Ovary (tissue), 10 donors: ENCODE data around the gene RIF1. TPM values are rescaled to one million over a fixed set of nuclear protein-coding genes. Genes with fewer than 3 reads are reported as not detected.

Source experiments
- DNase-seq, 5 donors: peaks; one replicate each; pipeline ENCODE4 v3.0.0-alpha.2; 2019 to 2020
- H3K27ac ChIP-seq, 2 donors: fragments of 200-600 bp; one replicate each; pipeline versions ENCODE4 v1.5.1 to v1.8.0; 2019 to 2022
- H3K27me3 ChIP-seq: fragments of 200-600 bp; one replicate; pipeline ENCODE4 v1.8.0; 2022
- H3K36me3 ChIP-seq: fragments of 200-600 bp; sonication (generic); one replicate; pipeline ENCODE4 v1.5.1; 2019
- H3K4me1 ChIP-seq: one replicate; pipeline ENCODE4 v1.8.1; 2013; ENCODE audit warnings: mild to moderate bottlenecking, moderate library complexity; ENCODE audit not compliant: insufficient read depth
- H3K4me3 ChIP-seq: fragments of 200-600 bp; sonication (generic); one replicate; pipeline ENCODE4 v1.5.1; 2017
- H3K9me3 ChIP-seq, 2 donors: fragments of 200-600 bp in 1 of 2; sonication (generic) in 1 of 2; one replicate each; pipeline versions ENCODE4 v1.5.1 to v1.8.1; 2013 to 2019; ENCODE audit warnings: mild to moderate bottlenecking in 1 of 2, moderate library complexity in 1 of 2
- CTCF ChIP-seq, 3 donors: fragments of 450-650 bp in 2 of 3; fragments of 200-600 bp in 1 of 3; IDR thresholded peaks; one replicate each; pipeline versions ENCODE4 v1.5.1 to v1.8.0; 2016 to 2022; ENCODE audit warnings: antibody characterized with exemption in 3 of 3, mild to moderate bottlenecking in 1 of 3
- EP300 ChIP-seq: sonication (generic); formaldehyde crosslinking; IDR thresholded peaks from one replicate; pipeline ENCODE4 v1.6.1; 2017; ENCODE audit warnings: antibody characterized with exemption
- POLR2A ChIP-seq: fragments of 450-650 bp; IDR thresholded peaks from one replicate; pipeline ENCODE4 v1.6.1; 2017; ENCODE audit warnings: antibody characterized with exemption, mild to moderate bottlenecking, moderate library complexity
- WGBS, 3 donors: extraction: QIAGEN DNeasy Blood & Tissue Kit in 1 of 3; methylation state at CpG; one replicate each; pipeline versions ENCODE4 v1.1.5 to v1.1.7; 2013 to 2017; 5-methylcytosine and 5-hydroxymethylcytosine counted together
- intact Hi-C, 4 donors: fragments of 100-400 bp; cut with DNase I; formaldehyde crosslinking; loops; one replicate each; pipeline versions ENCODE4 v1.11.0 to v1.15.1; 2022 to 2023
- long read RNA-seq, 3 donors: library from polyadenylated mRNA in 2 of 3; unstranded in 2 of 3; transcript quantifications; one replicate each; pipeline ENCODE4 v2.0.0 and lab custom pipeline, GENCODE V29; 2021 to 2026
- polyA plus RNA-seq, 2 donors: library from polyadenylated mRNA; stranded (reverse); fragments of 200-250 nt in 1 of 2; fragments of 350-450 nt in 1 of 2; fragmentation: Illumina TruSeq in 1 of 2; extraction: RNeasy Lipid Tissue Mini Kit (QIAGEN cat#74804) in 1 of 2; gene quantifications; one replicate each; pipeline ENCODE4 v1.2.3, GENCODE V29; 2013 to 2014
- total RNA-seq, 7 donors: library from RNA; depleted of rRNA in 2 of 7; stranded (reverse); fragments of >200 nt in 2 of 7; fragmentation: NEBNext Ultra II Directional in 3 of 7; extraction: Animal tissue kit (Norgen Biotek cat#: 25700) in 3 of 7; gene quantifications; one replicate each; pipeline versions ENCODE4 v1.1.0 to v1.2.4, GENCODE V29; 2016 to 2023
- donor health status: DM: no; HTN: no; CAD: no; lungs with moderate emphysema.
- donor health status: DM: no; HTN: no; CAD: no.
- donor health status: Bipolar disorder and iron deficiency.
- donor health status: DM: yes; HTN: yes; CAD: no.
- donor health status: DM: no; HTN: no; CAD: no.
- donor health status: DM: yes; HTN: yes; CAD: no.

The RIF1 gene, protein sequence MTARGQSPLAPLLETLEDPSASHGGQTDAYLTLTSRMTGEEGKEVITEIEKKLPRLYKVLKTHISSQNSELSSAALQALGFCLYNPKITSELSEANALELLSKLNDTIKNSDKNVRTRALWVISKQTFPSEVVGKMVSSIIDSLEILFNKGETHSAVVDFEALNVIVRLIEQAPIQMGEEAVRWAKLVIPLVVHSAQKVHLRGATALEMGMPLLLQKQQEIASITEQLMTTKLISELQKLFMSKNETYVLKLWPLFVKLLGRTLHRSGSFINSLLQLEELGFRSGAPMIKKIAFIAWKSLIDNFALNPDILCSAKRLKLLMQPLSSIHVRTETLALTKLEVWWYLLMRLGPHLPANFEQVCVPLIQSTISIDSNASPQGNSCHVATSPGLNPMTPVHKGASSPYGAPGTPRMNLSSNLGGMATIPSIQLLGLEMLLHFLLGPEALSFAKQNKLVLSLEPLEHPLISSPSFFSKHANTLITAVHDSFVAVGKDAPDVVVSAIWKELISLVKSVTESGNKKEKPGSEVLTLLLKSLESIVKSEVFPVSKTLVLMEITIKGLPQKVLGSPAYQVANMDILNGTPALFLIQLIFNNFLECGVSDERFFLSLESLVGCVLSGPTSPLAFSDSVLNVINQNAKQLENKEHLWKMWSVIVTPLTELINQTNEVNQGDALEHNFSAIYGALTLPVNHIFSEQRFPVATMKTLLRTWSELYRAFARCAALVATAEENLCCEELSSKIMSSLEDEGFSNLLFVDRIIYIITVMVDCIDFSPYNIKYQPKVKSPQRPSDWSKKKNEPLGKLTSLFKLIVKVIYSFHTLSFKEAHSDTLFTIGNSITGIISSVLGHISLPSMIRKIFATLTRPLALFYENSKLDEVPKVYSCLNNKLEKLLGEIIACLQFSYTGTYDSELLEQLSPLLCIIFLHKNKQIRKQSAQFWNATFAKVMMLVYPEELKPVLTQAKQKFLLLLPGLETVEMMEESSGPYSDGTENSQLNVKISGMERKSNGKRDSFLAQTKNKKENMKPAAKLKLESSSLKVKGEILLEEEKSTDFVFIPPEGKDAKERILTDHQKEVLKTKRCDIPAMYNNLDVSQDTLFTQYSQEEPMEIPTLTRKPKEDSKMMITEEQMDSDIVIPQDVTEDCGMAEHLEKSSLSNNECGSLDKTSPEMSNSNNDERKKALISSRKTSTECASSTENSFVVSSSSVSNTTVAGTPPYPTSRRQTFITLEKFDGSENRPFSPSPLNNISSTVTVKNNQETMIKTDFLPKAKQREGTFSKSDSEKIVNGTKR (N-terminal part only)
- total RNA-seq (10 to 100 TPM; 35.5 to 56.1 (median 49.5) TPM), polyA plus RNA-seq (10 to 100 TPM in 1 of 2 donors, 1 to 10 TPM in 1; 7.3 to 10.5 TPM)
- long read RNA-seq, donor 1, partial matches to known transcripts: 35 of 51 reads
- long read RNA-seq, donor 1, other reads (novel, unspliced or antisense): 16 of 51 reads
- long read RNA-seq, donor 2, partial matches to known transcripts: 5 of 5 reads
- long read RNA-seq, donor 2, other reads (novel, unspliced or antisense): 0 of 5 reads
- long read RNA-seq, donor 3, full-length matches to known transcripts: 1 of 5 reads
- long read RNA-seq, donor 3, partial matches to known transcripts: 2 of 5 reads
- long read RNA-seq, donor 3, other reads (novel, unspliced or antisense): 2 of 5 reads

- H3K27ac ChIP-seq: peak within 1 kb of the TSS; percentile 95
- H3K27me3 ChIP-seq: no peaks in the 10 kb centered on the region
- no peaks in the 10 kb centered on the region for H3K9me3 ChIP-seq
- intact Hi-C loops: loop anchor here in 2 of 4 donors (10.0 kb wide), 3 partner anchors 125 to 1825 kb away; partner anchors contain the start of genes MMADHC (in 1 of the 2), NMI (in 1 of the 2) and RBM43 (in 1 of the 2)
- H3K36me3 ChIP-seq: no peaks in the 10 kb centered on the region
- H3K4me1 ChIP-seq: peaks cover 1% of the 10 kb centered on the region
- 0% methylated on average over 54 to 65 of the region's 65 CpGs for WGBS, 3 donors
- peak; percentile 83 to 89 (median 87) for DNase-seq
- peak within 1 kb of the TSS; percentile 99 for H3K4me3 ChIP-seq
- no peak for TF ChIP-seq EP300
- TF ChIP-seq CTCF (IDR thresholded peaks at IDR 0.05): peak; percentile 62 to 86 (median 74)
- TF ChIP-seq POLR2A: peak; percentile 56
Measured at GRCh38 chr2:151409601-151410484, at the start of gene RIF1. Gene RIF1 (plus strand): TSS chr2:151409902. CDS start chr2:151410424, 522 bp downstream.

DNA sequence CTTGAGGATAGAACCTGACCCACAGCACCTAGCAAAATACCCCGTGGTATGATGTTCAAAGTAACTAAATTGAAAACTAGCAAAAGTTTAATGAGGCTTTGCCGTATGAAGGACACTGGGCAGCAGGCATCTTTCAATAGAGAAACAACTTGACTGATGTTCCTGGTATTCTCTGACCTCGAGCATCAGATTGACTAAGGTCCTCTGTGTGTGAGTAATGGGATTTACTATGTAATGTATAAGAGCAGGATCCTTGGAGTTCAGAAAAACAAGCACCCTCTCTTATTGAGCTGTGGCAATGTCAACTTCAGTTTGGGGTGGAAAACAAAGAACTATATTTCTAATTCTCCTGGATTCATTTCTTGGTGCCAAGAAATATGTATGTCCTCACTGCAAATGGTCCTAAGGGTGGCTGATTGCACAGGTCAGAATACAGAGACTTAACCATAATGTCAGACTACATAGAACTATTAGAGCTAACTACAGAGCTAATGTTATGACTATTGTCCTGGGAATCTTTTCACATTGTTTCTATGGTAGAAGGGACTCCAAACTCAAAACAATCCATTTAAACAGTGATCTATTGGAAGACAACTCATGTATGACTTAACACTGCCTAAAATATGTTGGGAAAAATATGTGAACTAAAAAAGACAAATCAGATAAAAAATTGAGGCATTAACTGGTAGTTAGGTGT lies 47.9 kb upstream of the RIF1 start:
- WGBS, 3 donors: 65 to 87% (median 85%) methylated on average over 3 of the region's 3 CpGs
- intact Hi-C loops: no loop called here
- Histone ChIP-seq H3K4me3 (no peak overlapping the region), H3K36me3 (no peaks in the 10 kb centered on the region), H3K4me1 (no peaks in the 10 kb centered on the region), H3K9me3 (no peaks in the 10 kb centered on the region), H3K27ac (no peak overlapping the region), H3K27me3 (no peaks in the 10 kb centered on the region)
- no peak for DNase-seq
- no peak for TF ChIP-seq POLR2A
- TF ChIP-seq EP300: no peak
- TF ChIP-seq CTCF (IDR thresholded peaks at IDR 0.05): no peak

DNA sequence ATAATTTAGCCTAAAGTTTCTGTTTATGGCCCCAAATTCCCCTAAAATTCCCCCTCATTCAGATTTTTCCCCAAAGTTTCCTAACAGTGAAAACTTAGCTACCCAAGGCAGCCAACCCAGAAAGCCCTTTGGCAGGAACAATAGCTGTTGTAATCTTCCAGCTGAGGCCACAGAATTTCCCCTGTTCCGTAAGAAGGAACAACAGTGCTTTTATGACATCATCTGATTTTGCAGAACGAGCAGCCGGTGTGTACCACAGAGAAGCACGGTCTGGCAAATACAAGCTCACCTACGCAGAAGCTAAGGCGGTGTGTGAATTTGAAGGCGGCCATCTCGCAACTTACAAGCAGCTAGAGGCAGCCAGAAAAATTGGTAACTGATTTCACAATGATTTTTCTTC lies 46.0 kb upstream of the RIF1 start:
- no peak for DNase-seq
- intact Hi-C loops: no loop called here
- H3K27ac ChIP-seq: no peak overlapping the region
- H3K4me3 ChIP-seq: no peak overlapping the region
- 79 to 87% (median 85%) methylated on average over 8 of the region's 8 CpGs for WGBS, 3 donors
- no peaks in the 10 kb centered on the region for H3K4me1 ChIP-seq
- no peaks in the 10 kb centered on the region for H3K9me3 ChIP-seq
- H3K36me3 ChIP-seq: no peaks in the 10 kb centered on the region
- TF ChIP-seq POLR2A (no peak), CTCF (IDR thresholded peaks at IDR 0.05) (no peak), EP300 (no peak)
- H3K27me3 ChIP-seq: no peaks in the 10 kb centered on the region
